Fibroblast of villous mesenchyme (primary cell): ENCODE measurements around the gene SLC35F6. TPM values are rescaled to one million over a fixed set of nuclear protein-coding genes. Genes with fewer than 3 reads are reported as not detected.
"Not testable (repeated sequence)": the region's sequence is repeated elsewhere in the genome, so short reads cannot be mapped to it uniquely, and the experiment has no call there.

ENCODE experiments used
- DNase-seq: peaks from one replicate; pipeline ENCODE4 v3.0.0-alpha.2; 2010; ENCODE audit warnings: low read depth
- H3K4me3 ChIP-seq: 2 replicates; pipeline ENCODE4 v1.5.1; 2011; ENCODE audit warnings: low read depth, mild to moderate bottlenecking, low read length
- CTCF ChIP-seq: IDR thresholded peaks from 2 replicates; pipeline ENCODE4 v1.5.1; 2012; ENCODE audit warnings: low read depth, mild to moderate bottlenecking, low read length; ENCODE audit not compliant: insufficient read depth
- total RNA-seq: library from RNA; depleted of rRNA; stranded (reverse); fragments of >200 nt; gene quantifications from 2 replicates; pipeline ENCODE4 v1.2.3, GENCODE V29; 2012

The SLC35F6 gene
- total RNA-seq, 1 donor = 87.2 TPM

- no peak for TF ChIP-seq CTCF
- no peak overlapping the region for H3K4me3 ChIP-seq
- DNase-seq = peak; percentile 97
Measured at GRCh38 chr2:26757873-26758789, 6.0 kb upstream of the SLC35F6 start.

GRCh38 chr2:26758790-26759321, 5.2 kb upstream of the SLC35F6 start:
- no peak for DNase-seq
- TF ChIP-seq CTCF = no peak
- no peak overlapping the region for H3K4me3 ChIP-seq

- TF ChIP-seq CTCF = no peak
- no peak for DNase-seq
- no peak overlapping the region for H3K4me3 ChIP-seq
Measured at GRCh38 chr2:26759845-26760244, 4.2 kb upstream of the SLC35F6 start.

- DNase-seq, H3K4me3 ChIP-seq: not testable (repeated sequence)
Measured at GRCh38 chr2:26760991-26761390, 3.1 kb upstream of the SLC35F6 start.

GRCh38 chr2:26763019-26763418, 1.1 kb upstream of the SLC35F6 start:
- DNase-seq = no peak
- TF ChIP-seq CTCF = no peak
- no peak overlapping the region for H3K4me3 ChIP-seq

GRCh38 chr2:26764906-26765305, 822 bp downstream of the SLC35F6 start:
- H3K4me3 ChIP-seq = peak overlapping the region; percentile 96
- no peak for DNase-seq

More at GRCh38 chr2:26764906-26765305, 822 bp downstream of the SLC35F6 start:
- no peak for TF ChIP-seq CTCF
